GM10266 (cell line): Measurements from ENCODE around the gene EPN2.

Experiments
- DNase-seq: peaks from one replicate; pipeline ENCODE4 v3.0.0; 2012; ENCODE audit errors: extremely low spot score
- CTCF ChIP-seq: IDR thresholded peaks from 2 replicates; pipeline ENCODE4 v1.5.1; 2012; ENCODE audit warnings: mild to moderate bottlenecking, low read depth; ENCODE audit not compliant: control insufficient read depth, insufficient read depth; ENCODE audit errors: missing control alignments

EPN2 gene

GRCh38 chr17:19382531-19383444 lies 145.6 kb downstream of the EPN2 start:
- DNase-seq = no peak
- no peak for TF ChIP-seq CTCF

- no peak for DNase-seq
- TF ChIP-seq CTCF = no peak
Measured at GRCh38 chr17:19383681-19384470, 146.7 kb downstream of the EPN2 start.

GRCh38 chr17:19384723-19385391 lies 147.7 kb downstream of the EPN2 start:
- no peak for DNase-seq
- TF ChIP-seq CTCF = no peak

- no peak for DNase-seq
- no peak for TF ChIP-seq CTCF
Measured at GRCh38 chr17:19385521-19385983, 148.4 kb downstream of the EPN2 start.
